HG03196 (cell line): ENCODE measurements around the gene PLAAT2.
"Not testable (repeated sequence)": the region's sequence is repeated elsewhere in the genome, so short reads cannot be mapped to it uniquely, and the experiment has no call there.

Source experiments
- ATAC-seq: cut with Tn5 transposase; IDR thresholded peaks from one replicate; pipeline ENCODE4 v1.9.1; 2021; ENCODE audit not compliant: unreplicated experiment

PLAAT2 gene

DNA sequence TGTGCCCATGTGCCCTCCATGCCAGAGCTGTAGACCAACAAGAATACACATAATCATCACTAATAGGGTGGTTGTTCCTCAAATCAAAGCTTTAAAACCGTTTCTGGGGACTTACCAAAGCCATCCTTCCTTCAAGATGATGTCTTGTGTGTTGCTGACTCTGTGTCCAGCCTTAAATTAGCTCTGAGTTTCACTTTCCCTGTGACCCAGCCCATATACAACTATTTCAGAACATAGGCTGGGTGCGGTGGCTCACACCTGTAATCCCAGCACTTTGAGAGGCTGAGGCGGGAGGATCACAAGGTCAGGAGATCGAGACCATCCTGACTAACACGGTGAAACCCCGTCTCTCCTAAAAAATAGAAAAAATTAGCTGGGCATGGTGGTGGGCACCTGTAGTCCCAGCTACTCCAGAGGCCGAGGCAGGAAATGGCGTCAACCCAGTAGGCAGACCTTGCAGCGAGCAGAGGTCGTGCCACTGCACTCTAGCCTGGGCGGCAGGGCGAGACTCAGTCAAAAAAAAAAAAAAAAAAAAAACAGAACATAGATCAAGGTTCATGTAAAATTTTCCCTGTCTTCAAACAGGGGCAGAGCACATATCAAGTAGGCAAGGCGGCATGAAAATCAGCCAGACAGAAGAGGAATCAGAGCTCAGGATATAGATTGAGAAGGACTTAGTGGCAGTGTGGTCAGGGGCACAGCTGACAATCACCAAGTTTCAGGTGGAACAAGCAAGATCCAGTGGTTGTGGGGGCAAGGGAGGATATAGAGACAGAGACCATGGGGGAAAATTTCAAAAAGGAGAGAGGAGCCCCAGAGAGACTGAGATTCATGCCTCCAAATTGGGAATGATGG, at the start of gene PLAAT2:
PLAAT2 (minus strand) TSS at position 179 of the 855 bp plus-strand sequence; CDS start at position 124, 55 bp downstream.
- no peak for ATAC-seq

DNA sequence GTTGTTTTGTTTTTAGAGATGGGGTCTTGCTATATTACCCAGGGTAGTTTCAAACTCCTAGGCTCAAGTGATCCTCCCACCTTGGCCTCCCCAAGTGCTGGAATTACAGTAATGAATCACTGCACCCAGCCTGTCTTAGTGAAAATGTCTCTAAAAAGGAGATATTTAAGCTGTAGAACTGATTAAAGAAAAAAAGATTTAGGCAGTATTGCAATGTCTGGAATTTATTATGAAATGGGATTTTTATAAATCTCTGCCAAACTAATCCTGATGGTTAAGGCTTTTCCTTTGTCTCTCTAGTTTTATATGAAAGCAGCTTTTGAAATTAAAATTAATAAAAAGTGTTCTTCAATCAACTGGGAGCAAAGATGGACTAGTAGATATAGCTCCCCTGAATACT, 49.0 kb upstream of the PLAAT2 start:
- ATAC-seq = no peak

DNA sequence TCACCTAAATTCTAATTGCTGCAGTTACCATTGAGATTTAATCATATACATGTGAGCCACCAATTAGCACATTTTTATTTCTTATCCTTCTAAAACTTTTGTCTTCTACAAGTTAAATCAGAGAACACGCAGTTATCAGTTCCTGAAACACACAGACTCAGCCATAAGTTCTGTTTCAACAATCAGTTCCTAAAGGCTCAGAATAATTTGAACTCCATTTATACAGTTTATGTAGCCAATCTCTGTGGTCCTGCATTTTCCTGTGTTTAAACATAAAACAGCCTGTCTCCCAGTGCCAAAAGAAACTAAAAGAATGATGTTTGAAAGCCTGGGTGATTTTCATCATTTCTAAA, 48.2 kb upstream of the PLAAT2 start:
- ATAC-seq = no peak

DNA sequence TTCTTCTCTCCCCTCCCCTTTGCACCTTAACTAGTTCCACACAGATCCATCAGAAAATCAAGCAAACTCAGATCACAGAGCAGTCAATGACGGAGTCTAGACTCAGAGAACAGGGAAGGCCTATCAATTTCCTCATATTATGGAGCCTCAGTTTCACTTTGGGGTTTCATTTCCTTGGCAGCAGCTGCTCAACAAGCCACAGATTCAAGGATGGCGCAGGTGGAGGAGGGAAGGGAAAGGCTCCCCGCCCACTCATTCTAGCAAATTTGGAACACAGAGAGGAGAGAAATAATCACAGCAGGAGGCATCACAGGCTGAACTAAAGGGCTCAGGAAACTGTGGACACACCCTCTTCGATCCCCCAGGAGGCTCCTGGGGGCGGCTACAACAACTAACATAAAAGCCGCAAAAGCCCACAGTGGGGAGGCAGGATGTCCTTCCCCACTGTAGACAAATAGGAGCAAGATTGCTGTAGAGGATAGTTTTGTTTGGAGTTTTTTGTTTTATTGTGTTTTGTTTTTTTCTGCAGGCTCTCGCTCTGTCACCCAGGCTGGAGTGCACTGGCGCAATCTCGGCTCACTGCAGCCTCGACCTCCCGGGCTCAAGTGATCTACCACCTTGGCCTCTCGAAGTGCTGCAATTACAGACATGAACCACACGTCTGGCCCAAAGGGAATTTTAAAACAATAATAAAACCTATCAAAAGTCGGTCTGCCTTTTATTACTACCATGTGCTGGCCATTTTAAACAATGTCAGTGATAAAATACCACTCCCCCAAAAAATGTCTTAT, 47.6 kb upstream of the PLAAT2 start:
- no peak for ATAC-seq

DNA sequence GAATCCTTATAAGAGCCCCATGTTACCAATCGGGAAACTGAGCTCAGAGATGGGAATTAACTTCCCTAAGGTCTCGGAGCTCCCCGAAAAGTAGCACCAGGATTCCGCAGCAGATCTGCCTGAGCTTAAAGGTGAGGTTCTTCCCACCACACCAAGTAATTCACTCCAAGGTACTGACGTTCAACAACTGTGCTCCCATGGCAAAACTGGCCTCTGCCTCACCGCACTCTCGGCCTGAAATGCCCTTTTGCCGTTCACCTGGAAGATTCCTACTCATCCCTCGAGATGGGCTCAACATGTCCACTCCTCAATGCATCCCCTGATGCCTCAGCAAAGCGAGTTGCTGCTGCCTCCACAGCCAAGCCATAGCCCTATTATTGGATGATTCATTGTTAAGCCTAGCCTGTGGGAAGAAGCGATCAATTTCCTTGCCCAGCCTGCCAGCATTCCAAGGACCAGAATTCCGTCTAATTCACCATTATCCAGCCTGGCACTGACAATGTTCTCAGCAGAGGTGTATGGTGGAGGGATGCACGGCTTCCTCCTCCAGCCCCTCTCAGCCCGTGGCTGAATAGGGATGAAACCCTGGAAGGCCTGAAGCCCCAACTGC, 46.9 kb upstream of the PLAAT2 start:
- no peak for ATAC-seq

DNA sequence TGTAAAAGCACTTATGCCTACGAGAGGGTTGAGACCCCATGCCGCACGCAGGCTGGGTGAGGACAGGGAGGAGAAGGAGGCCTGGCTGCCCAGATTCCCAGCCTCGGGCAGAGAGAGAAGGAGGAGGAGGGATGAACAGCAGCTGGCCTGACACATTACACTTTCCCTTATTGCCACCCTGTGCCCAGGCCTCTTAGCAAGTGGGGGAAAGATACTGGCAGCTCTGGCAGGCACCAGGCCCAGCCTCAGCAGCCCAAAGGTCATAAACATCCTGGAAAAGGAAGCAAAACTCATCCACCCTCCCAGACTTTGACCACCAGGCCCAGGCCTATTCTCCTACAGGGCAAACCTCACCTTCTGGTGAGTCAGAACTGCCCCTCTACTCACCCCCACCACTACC, 46.4 kb upstream of the PLAAT2 start:
- ATAC-seq = no peak

DNA sequence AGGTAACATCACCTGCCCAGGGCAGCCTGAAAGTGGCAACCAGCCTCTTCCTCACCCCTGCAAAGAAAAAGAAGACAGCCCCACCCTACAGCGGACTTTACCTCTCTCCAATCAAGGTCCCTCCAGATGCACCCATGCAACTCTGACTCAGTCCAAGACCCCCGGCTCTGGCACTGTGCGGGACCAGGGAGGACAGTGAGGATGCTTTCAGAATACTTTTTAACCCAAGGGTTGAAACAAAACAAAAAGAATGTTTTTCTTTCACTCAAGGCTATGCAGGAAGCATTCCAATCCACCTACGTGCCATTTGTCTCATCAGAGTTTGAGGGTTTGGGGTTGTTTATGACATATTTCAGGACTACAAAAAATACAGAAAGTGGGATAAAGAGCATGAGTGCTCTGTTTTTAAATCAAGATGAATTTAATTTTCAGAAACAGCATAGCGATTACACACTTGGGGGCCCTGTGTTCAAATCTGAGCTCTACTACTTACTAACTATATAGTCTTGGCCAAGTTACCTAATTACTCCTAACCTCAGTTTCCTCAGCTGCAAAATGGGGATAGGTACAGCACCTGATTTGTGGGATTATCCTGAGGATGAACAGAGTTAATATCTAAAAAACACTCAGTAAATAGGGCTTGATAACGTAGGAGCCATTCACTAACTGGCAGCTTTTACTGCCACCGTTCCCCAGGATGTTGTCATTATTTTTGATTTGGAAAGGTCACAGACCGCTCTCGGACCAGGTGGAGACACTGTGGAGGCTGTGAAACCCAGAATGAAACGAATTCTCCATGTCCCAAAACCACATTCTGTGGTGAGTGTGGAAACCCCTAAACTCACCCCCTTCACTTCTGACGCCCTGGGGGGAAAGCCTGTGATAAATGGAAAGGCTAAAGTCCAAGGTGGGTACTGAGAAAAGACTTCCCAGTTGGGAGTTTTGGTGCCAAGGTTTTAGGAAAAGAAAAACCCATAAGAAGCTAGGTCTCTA, 45.5 kb upstream of the PLAAT2 start:
- ATAC-seq = no peak

DNA sequence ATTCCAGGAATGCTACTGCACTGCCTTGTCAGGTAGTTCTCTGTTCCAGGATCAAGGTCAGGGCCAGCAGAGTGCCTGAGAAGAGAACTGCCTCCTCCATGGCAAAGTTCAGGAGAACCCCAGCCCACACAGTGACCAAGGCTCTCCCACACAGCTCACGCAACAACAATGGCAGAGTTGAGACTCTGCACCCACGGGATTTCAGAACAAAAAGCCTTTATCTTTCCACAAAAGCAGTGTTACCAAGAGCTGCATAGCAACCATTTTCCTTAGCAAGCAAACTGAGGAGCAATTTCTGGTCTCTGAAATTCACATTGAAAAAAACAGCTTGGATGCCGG, 40.0 kb upstream of the PLAAT2 start:
- ATAC-seq = no peak

DNA sequence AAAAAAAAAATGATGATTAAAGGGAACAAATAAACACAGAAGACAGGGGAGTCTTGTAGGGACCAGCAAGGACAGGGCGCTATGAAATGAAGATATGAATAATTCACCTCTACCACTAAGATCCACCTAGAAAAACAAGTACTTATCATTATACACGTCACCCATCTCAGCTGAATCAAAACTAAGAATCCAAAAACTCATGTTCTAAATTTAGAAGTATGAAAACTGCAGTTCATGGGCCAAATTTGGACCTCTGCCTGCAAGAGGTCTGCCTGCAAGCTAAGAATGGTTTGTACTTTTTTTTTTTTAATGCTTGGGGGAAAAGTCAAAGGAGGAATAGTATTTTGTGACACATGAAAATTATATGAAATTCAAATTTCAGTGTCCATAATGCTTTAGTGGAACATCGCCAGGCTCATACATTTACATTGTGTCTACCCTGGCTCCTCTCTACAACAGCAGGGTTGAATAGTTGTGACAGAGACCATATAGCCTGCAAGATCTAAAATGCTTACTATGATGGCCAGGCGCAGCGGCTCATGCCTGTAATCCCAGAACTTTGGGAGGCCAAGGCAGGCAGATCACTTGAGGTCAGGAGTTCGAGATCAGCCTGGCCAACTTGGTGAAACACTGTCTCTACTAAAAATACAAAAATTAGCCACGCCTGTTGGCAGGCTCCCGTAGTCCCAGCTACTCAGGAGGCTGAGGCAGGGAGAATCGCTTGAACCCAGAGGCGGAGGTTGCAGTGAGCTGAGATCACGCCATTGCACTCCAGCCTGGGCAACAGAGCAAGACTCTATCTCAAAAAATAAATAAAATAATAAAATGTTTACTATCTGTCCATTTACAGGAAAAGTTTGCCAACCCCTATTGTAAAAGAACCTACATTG, 39.4 kb upstream of the PLAAT2 start:
- not testable (repeated sequence) for ATAC-seq

DNA sequence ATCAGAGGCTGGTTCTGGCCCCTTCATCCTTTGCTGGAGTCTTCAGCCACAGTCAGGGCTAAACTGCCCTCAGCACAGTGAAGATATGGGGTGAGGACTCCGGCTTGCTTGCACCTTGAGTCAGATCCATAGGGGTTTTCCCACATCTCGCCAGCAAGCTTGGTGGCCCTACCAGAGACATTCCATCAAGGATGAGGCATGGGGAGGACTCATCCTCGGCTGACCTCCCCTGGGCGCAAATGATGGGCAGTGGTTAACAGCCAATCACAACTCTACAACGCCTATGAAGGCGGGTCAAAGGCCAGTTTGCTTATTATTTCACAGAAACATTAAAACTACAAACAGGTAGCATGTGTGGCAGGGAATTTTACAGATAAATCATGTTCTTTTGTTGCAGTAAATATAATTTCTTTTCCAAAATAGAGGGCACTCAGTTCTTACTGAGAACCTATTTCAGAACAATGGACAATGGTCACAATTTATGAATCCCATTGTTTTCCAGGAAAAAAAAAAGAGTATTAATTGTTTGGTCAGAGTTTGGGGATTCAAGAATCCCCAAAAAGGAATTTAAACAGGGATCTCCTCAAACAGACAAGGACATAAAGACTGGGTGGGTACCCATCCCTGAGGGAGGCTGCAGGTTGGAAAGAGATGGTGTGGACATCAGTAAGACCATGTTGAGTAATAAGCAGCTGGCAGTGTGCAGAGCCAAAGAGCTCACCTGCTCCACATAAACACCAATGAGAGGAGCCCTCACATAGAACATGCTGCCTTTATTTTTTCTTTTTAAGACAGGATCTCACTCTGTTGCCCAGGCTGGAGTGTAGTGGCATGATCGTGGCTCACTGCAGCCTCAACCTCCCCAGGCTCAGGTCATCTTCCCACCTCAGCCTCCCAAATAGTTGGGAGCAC, 36.3 kb upstream of the PLAAT2 start:
- ATAC-seq = no peak

DNA sequence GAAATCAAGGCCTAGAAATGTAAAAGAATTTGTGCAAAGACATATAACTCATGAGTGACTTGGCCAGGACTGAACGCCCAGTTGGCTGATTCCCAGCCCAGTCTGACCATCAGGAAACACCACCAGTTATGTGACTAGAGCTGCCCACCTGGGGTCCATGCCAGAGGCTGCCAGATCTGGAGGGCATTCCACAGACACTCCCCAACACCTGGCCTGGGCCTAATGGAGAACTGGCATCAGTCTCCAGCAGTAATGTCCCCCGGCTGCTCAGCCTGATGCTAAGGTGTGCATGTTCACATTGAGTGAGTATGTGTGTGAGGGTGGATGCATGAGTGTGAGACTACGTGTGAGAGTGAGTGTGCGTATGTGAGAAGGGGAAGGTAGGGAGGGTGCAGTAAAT, 35.4 kb upstream of the PLAAT2 start:
- ATAC-seq = no peak

DNA sequence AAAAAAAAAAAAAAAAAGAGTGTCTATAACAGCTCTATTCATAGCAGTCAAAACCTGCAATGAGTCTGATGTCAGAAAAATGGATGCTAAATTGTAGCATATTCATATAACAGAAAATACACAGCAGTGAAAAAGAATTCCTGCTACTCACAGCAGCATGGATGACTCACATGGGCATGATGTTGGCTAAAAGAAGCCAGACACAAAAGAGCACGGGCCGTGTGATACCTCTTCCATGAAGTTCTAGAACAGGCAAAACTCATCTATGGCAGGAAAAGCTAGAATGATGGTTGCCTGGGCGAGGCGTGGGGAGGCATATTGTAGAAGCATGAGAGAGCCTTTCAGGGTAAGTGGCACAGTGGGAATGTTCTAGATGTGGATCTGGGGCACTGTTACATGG, 32.1 kb upstream of the PLAAT2 start:
- ATAC-seq = no peak

DNA sequence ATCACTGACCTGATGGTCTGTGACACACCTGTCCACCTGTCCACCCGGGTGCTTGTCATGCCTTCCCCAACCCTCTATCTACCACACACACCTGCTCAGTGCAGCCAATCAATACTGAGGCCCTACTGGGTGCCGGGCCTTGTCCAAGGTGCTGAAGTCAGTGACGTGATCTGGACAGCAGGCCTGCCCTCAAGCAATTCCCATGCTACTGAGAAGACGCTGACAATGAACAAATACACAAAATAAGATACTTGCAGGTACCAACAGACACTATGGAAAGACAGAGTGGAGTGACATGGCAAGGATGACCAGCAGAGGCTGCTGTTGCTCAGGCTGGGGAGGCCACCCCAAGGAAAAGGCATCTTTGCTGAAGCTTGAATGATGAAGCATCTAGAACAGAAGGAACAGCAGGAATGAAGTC, 29.8 kb upstream of the PLAAT2 start:
- no peak for ATAC-seq

DNA sequence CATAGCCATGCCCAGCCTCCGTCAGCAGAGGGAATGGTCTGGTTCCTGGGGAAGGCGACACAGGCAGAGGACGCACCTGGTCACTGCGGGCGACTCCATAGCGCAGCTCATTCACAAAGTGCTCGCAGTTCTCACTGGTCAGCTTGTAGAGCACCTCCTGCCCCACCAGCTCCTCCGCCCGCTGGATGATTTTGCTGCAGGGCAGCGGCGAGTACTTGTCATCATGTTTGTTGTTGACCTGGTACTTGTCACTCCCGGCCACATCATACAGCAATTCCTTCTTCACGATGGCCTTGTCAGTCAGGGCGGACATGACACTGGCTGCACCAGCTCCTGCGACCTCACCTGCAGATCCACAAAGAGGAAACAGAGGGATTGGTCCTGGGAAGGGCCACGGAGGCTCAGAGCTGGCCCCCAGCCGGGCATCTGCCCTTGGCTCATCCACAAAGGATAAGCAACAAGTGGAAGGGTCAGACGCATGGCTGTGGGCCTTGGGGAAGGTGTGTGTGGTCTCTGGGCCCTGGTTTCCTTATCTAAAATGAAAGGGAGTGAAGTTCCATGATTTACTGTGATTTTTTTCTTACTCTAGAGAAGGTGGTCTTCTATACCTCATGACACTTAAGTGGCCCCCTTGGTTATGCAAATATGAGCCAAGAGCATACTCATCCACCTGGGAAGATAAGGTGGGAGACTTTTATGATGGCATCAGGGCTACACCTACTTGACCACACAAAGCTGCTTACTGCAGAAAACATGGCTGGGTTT, 27.0 kb upstream of the PLAAT2 start:
- no peak for ATAC-seq

DNA sequence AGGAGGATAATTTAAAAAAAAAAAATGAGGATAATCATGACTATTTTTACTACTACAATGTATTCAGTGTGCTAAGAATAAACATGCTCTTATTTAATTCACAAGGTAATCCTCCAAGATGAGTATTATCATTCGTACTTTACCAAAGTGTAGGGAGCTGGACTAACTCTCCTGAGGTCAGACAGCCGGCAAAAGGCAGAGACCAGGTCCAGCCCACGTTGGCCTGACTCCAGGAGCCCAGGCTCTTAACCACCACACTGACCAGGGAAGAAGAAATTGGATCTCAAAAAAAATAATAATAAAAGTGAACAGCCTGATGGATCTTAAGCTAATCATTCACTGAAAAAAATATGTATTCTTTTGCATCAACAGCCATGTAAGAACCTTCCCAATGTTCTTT, 25.8 kb upstream of the PLAAT2 start:
- ATAC-seq = no peak

DNA sequence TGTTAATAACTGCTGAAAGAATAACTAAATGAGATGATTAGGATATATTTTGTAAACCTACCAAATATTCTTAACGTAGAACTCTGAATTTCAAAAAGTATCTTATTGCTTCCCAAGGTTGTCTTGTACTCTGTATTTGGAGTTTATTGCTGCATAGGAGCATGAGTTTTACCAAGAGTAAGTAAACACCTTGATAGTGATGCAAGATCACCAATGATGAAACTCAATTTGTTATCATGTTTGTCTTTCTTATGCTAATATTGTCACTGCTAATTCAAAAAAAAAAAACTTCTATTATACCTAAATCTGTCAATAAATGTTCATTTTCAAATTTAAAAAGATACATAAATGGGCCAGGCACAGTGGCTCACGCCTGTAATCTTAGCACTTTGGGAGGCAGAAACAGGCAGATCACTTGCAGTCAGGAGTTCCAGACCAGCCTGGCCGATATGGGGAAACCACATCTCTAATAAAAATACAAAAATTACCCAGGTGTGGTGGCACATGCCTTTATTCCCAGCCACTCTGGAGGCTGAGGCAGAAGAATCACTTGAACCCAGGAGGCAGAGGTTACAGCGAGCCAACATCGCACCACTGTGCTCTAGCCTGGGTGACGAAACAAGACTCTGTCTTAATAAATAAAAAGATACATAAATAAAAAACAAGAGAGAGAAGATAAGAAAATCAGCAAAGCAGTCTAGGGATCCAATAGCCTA, 23.4 kb upstream of the PLAAT2 start:
- ATAC-seq = no peak

DNA sequence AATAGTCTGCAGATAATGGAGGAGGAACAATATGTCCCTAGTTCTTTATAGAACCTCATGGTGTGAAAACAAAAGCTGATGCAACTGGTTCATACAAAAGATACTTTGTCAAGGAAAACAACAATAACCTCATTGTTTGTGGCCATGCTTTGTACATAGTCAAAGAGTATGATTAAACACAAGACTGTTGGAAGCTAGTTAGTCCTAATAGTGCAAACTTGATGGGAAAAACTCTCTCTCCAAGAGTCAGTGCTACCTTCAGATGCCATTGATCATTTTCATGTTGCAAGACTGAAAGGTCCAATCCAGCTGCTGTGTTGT, 20.1 kb upstream of the PLAAT2 start:
- ATAC-seq = no peak

DNA sequence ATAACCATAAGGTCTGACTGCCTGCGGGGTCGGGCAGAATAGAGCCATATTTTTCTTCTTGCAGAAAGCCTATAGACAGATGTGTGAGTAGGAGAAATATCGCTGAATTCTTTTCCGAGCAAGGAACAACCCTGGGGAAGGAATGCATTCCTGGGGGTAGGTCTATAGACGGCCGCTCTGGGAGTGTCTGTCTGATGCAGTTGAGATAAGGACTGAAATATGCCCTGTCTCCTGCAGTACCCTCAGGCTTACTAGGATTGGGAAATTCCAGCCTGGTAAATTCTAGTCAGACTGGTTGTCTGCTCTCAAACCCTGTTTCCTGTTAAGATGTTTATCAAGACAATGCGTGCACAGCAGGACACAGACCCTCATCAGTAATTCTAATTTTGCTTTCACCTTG, 18.0 kb upstream of the PLAAT2 start:
- not testable (repeated sequence) for ATAC-seq
